Posterior vena cava (tissue), 2 donors: ENCODE results near the gene DLX4. TPM values are rescaled to one million over a fixed set of nuclear protein-coding genes. Genes with fewer than 3 reads are reported as not detected.

Source experiments
- DNase-seq: peaks from one replicate; pipeline ENCODE4 v3.0.0-alpha.2; 2020; ENCODE audit warnings: low spot score
- intact Hi-C, 2 donors: fragments of 100-400 bp; cut with DNase I; formaldehyde crosslinking; loops; one replicate each; pipeline versions ENCODE4 v1.14.1 to v1.14.2; 2022 to 2023
- total RNA-seq, 2 donors: library from RNA; stranded (reverse); fragmentation: NEBNext Ultra II Directional; extraction: Animal tissue kit (Norgen Biotek cat#: 25700); gene quantifications; one replicate each; pipeline ENCODE4 v1.2.1, GENCODE V29; 2021
- donor health status: DM: yes; HTN: yes; CAD: no.
- donor health status: DM: yes; HTN: yes; CAD: no.

Gene DLX4
- total RNA-seq, 2 donors from 2014 or later, result 0.19 TPM; not detected in 1

DNA sequence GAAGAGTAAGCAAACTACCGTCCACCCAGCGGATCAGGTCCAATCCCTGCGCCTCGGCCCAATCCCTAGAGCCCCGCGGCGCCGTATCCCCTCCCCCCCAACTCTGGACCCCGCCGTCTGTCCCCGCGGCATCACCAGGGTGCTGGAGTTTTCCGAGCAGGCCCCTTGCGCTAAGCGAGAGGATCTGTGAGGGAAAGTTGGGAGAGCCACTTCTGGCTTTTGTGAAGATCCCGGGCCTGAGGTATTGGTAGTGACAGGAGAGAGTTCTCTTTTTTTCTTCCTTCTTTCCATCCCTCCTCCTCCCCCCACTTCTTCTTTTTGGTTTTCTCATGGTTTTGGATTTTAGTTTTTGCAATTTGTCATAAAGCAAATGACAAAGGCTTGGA lies 3.5 kb upstream of the DLX4 start:
- intact Hi-C loops, result no loop called here
- DNase-seq, result no peak

DNA sequence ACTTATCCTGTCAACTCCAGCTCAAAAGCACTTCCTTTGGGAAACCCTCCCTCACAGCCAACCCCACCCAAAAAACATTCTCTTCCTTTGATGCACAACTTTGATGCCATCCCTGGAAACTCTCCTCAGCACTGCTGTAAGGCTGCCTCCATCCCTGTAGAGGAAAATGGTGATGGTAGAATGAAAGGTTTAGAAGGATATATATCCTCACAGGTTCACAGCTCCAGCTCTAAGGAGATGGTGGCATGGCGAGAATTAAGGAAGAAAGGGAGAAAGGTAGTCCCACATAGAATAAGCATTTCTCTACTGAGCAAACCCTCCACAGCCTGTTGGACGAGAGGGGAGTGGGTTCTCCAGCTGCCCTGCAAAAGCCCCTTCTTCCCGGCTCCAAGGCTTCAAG lies 2.2 kb upstream of the DLX4 start:
- DNase-seq, result no peak
- intact Hi-C loops, result no loop called here

DNA sequence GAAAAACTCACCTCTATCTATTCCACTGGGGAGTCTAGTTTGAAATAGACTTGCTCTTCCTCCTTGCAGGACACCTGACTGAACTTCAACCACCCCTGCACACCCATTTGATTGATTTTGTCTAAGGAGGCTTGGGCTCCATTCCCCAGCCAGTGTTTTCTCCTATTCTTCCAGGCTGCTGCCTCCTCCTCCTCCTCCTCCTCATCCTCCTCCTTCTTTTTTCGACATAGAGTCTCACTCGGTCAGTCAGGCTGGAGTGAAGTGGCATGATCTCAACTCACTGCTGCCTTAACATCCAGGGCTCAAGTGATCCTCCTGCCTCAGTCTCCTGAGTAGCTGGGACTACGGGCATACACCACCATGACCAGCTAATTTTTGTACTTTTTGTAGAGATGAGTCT lies 1.8 kb upstream of the DLX4 start:
- intact Hi-C loops, result no loop called here
- no peak for DNase-seq

DNA sequence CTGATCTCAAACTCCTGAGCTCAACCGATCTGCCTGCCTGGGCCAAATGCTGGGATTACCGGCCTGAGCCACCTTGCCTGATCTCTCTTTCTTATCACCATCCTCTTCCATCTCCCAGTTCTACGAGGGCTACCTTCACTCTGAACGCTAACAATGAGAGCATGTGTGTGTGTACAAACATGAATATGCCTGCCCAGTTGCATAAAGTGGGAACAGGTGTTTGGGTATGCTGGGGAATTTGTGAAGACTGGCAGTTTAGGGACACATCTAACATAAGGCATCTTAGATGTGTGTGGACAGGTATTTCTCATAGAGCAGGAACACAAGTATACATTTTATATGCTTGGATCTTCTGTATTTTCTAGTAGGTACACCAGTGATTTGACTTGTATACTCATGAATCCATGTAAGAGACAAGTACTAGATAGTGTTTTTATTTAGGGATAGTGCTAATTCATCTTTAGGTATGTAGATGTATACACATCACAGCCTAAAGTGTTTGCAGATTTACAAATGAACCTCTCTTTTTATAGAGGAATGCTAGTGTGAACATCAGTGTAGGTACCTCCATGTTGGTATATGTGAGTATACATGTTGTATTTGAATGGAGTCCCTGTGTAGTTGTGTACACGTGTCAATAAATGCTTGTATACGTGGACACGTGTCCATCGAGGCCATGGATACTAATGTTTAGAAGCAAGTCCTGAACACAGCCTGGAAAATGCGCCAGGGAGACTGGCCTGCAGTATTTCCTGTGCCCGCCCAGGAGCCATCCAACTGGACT lies 1.2 kb upstream of the DLX4 start:
- DNase-seq, result no peak
- intact Hi-C loops, result no loop called here

DNA sequence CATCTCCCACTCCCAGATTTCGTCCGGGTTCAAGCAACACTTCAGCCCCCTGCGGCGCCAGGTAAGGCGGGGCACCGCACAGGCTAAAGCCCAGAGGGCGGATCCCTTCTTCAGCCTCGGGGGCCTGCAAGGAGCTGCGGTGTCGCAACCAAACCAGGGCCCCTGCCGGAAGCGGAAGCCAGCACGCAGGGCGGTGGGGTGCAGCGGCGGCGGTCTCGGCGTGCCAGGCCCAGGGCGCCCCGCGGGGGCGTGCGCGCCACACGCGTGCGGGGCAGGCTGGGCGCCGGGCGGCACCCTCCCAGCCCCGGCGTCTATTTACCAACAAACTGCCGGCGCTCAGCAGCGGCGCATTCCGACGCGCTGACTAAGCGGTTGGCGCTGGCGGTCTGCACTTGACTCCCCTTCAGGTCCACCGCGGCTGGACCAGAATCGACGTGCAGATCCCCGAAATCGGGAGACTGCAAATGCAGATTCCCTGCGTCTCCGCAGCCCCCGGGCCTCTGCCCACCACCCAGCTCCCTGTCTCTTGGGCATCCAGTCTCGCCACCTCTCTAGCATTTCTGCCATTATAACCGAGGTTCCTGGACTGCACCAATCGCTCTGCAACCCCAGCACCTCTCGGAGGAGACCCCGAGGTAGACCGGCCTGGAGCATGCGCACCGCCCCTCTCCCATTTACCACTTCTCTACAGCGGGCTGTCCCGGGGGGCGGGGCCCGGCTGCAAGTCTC lies 421 bp upstream of the DLX4 start:
- no peak for DNase-seq
- intact Hi-C loops, result no loop called here

DNA sequence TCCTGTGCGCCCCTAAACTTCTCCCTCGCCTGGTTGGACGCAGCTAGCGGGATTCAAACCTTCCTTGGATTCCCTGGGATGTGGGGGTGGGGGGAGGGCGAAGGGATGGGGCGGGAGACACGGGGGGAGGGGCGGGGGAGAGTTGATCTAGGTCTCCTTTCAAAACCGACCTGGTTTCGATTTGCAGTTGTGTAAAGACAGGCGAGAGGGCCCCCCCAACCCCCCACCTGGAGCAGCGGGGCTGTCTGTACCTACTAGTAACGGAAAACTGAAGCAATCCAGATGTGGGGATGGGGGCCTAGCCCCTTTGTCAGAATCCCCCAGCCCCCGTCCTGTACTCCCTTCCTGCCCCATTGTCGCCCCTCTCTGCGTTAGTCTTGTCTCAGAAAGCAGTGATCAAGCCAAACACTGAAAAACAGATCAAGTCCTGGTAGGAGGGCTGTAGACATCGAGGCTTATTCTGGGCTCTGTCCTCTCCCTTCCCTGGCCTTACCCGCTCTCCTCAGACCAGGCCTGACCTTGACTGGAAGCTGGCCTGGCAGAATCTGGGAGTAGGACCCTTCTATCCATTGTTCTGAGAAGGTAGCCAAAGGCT lies 902 bp downstream of the DLX4 start:
- DNase-seq, result no peak
- intact Hi-C loops, result no loop called here

DNA sequence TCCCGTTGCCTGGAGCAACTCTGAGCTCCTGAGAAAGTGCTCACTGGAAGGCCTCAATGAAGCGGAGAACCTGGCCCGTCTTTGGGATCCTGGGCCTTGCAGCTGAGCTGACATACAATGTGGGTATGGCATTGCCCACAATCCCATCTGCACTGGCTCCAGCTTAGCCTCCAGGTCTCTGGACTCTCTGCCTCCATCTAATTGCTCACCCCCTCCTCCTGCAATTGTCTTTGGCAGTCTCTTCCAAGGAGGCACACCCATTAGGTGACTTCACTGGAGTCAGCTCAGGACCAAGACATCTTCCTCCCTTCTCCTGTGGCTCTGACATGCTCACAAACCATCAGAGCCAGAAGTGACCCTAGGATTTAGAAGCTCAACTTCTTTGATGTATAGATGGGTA lies 1.5 kb downstream of the DLX4 start:
- DNase-seq, result no peak
- intact Hi-C loops, result no loop called here

DNA sequence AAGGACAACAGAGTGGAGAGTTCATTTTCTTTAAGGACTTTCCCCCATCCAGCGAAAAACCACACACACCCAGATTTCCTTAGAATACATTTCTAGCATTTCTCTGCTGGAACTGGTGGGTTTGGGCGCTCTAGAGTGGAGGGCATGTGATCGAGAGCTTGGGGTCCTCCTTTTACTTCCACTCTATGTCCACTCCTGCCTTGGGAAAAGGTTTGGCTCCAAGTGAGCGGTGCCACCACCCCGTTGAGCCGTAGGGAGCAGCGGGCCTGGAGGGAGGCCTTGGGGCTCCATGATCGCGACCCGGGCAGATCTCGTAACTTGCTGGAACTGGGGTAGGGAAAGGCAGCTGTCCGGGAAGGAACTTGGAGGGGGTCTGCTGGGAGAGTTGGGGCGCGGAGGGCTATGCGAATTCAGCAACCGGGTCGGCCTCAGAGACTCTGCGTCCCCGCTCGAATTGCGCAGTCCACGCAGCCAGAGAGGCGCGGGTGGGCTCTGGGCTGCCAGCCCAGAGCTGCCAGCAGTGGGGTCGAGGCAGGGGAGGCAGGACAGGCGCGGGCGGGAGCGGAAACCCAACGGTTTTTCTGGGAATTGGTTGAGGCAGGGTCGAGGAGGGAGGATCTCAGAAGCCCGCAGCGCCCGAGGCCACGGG lies 2.3 kb downstream of the DLX4 start:
- no peak for DNase-seq

DNA sequence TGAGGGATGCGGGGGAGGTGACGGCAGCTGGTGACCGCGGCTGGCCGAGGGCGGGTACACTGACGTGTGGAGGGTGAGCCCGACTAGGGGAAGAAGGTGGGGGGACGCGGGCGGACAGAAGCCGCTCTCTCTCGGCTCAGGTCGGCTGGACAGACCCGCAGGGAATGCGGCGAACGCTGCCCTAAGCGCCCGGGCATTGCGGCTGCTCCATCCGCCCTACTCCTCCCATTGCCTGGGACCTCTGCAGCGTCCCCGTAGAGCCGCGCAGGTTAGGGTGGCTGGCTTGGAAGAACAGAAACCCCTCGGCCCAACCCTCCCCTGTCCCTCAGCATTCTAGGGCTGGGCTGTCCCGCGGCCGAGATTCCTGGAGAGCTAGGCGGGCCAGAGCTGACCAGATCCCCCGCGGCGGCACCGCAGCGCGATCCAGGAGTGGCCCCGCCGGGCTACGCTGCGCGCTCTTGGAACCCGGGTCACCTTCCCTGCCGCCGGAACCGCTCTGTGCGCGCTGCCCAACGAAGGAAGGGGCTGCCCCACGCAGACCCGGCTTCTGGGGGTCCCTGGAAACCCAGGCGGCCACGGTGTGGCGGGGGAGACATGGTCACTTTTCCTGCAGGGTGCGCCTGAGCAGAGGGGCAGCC lies 3.0 kb downstream of the DLX4 start:
- no peak for DNase-seq
- intact Hi-C loops, result no loop called here

More for the DNA sequence above, 2.3 kb downstream of the DLX4 start:
- intact Hi-C loops, result no loop called here

DNA sequence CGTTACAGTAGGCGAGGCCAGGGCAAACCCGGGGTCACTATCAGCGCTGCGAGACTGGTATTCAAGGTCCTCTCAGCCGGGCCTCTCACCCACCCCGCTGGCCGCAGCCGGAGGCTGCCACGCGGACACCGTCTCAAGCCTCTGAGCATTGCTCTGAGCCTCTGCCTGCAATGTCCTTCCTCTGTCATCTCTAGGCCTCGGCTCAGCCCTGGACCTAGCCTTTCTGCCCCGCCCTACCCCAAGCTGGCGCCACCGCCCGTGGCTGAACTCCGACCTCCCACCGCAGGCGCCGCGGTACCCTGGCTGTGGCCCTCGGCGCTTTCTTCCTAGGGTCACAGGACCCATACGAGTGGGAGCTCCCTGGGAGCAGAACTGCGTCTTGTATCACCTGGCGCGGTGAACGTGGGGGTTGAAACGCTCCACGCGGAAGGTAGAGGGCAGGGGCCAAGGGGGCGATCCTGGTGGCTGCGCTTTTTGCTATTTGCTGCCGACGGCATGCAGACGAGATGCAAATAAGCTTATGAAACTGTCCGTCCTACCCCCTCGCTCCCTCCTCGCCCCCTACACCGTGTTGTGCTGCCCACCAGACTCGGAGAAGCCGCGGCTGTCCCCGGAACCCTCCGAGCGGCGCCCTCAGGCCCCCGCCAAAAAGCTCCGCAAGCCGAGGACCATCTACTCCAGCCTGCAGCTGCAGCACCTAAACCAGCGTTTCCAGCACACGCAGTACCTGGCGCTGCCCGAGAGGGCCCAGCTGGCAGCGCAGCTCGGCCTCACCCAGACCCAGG lies 3.7 kb downstream of the DLX4 start:
- no peak for DNase-seq
- intact Hi-C loops, result no loop called here

DNA sequence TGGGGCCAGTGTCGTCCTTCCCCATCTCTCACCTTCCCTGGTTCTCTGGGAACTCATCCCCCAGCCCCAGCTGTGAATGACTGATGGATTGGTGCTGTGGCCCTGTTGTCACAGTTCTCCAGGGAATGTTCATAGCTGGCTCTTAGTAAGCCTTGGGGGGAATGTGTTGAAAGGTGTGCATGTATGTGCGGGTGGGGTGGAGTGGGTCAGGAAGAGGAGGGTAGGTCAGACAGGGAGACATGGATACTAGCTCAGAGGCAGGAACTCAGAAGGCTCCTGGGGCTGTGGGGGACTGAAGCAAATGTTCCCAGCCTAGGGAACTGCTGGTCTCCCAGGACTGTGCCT lies 4.3 kb downstream of the DLX4 start:
- DNase-seq, result no peak
- intact Hi-C loops, result no loop called here

DNA sequence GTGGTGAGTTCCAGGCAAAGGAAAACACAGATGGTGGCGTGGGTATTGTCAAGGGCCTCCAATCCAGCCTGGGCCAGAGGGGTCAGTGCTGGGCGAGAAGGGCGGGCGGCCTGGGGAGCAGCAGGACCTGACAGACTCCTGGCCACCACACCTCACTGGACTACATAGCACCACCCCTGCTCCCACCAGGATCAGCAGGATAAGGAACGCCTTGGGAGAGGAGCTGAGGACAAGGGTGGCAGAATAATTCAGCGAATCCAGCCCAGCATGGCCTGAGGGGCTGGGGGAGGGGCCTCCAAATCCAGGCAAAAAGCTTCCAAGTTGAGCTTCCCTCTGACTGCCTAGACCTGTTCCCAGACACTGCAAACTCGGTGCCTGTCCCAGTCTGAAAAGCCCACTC lies 6.5 kb downstream of the DLX4 start:
- intact Hi-C loops, result no loop called here
- DNase-seq, result no peak

DNA sequence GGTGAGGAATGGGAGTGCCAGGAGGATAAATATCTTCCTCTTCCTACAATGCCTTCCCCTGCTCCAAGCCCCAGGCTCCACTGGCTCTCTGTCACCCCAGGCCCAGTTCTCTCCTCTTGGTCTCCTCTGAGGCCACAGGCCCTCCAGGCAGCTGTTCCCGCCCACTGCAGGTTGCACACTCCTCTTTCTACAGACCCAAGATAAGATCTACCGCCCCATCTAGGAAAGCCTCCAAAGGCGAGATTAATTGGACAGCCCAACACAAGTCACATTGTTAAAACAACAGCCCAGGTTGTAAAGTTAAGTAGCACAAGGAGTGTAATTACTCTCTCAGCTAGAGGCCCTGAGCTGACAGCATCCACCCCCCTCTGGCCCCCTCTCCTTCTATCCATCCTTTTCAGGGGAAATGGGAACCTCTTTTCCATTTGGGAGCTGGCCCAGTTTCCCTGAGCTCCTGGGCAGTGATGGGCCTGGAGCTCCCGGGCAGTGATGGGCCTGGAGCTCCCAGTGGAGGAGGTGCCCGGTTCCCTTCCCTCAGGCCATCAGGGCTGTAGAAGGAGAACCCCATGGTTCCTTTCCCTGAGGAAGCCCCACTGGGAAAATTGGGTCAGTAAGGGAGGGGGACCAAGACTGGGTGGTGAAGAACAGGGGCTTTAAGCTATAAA lies 7.3 kb downstream of the DLX4 start:
- no peak for DNase-seq
- intact Hi-C loops, result no loop called here

DNA sequence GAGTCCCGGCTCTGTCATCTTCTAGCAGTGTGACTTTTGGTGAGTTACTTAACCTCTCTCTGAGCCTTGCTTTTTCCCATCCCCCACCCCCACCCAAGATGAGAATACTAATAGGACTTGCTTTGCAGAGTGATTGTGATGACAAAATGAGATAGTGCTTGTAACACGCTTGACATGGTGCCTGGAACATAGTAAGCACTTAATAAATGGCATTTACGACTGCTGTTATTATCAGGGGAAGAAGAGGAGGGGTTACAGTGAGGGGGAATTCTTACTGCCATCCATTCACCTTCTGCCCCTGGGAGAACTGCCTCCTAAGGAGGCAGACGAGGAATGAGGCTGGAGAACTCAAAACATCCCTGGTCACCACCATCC lies 7.8 kb downstream of the DLX4 start:
- intact Hi-C loops, result no loop called here
- DNase-seq, result no peak

DNA sequence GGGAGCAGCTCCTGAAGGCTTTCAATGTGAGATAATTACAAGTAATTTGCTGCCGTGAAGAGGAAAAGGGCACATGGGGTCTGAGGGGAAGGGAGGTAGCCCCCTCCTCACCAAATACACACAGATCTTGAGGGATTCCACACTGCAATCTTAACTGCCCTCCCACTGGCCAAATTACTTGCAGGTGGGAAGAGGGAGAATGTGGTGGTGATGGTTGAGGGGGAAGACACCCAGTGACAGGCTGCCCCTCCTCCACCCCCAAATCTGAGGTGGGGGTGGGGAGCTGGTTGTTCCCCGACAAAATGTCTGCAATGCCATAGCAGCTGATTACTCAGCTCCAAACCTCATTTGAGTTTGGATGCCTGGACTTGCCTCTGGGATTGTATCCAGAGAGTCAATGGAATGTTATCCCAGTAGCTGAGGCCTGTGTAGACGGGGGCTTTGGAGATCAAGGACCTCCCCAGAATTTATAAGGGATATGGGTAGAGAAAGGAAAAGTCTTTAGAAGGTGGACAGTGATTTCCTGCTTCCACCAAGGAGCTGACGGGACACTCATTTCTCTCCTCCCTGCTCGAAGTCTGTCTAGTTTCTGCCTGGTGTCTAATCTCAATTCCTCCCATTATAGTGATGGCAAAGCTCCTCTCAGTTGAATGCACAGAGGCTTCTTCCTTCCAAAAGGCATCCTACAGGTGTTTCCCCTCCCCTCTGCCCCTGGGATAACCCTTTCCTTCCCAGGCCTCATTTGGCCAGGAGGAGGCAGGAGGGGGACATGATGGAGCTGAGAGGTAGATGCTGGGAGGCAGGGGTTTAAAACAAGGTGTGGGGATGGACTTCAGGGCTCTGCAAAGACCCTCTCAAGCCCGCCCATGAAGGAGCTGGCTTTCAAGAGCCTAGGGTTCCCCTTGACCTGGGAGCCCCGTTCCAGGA lies 8.7 kb downstream of the DLX4 start:
- intact Hi-C loops, result no loop called here
- no peak for DNase-seq

DNA sequence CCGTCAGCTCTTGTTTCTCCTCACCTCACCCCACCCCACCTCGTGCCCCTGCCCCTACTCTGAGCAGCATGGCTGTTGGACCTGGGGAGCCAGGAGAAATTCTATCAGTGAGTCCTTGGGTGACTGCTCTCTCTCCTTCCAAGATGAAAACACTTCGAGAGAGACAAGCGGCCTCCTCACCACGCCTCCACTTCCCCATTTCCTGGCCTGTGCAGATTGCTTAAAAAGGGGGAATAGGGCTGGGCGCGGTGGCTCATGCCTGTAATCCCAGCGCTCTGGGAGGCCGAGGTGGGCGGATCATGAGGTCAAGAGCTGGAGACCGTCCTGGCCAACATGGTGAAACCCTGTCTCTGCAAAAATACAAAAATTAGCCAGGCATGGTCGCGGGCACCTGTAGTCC lies 9.5 kb downstream of the DLX4 start:
- DNase-seq, result no peak
- intact Hi-C loops, result no loop called here

DNA sequence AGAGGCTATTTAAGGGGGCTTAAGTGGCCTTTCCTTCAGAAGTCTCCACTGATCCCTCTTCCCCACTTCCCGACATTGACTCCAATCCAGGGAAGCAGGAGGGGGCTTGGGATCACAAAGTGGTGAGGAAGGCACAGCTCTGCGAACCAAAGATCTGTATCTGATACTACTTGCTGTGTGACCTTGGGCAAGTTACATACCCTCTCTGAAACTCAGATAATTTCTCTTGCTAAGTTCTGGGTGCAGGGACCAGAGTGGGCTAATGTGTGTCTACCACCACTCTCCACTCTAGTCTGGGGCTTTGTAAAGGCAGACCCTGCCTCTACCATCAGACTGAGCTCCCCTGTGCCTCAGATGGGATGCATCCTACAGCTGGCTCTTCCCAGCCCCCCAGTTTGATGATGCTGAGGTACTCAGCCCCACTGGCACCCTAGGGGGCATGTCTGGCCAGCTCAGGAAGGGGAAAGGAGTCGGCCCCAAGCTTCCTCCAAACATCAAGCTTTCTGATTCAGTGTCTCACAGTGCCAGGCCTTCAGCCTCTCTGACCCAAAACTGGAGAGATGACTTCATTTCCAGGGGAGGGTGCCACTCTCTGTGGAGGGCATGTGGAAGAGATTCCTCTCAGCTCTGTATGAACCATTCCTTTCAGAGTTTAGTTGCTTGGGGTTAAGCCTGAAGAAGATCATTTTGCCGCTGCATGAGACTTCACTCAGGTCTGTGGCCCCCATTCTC lies 10.9 kb downstream of the DLX4 start:
- no peak for DNase-seq
- intact Hi-C loops, result no loop called here
